Hippocampal formation (tissue), 2 donors: ENCODE results near the gene ZG16.

Experiments used
- DNase-seq, 2 donors: peaks; one replicate each; lab custom pipeline; 2025; lab: John Stamatoyannopoulos, UW

The ZG16 gene

DNA sequence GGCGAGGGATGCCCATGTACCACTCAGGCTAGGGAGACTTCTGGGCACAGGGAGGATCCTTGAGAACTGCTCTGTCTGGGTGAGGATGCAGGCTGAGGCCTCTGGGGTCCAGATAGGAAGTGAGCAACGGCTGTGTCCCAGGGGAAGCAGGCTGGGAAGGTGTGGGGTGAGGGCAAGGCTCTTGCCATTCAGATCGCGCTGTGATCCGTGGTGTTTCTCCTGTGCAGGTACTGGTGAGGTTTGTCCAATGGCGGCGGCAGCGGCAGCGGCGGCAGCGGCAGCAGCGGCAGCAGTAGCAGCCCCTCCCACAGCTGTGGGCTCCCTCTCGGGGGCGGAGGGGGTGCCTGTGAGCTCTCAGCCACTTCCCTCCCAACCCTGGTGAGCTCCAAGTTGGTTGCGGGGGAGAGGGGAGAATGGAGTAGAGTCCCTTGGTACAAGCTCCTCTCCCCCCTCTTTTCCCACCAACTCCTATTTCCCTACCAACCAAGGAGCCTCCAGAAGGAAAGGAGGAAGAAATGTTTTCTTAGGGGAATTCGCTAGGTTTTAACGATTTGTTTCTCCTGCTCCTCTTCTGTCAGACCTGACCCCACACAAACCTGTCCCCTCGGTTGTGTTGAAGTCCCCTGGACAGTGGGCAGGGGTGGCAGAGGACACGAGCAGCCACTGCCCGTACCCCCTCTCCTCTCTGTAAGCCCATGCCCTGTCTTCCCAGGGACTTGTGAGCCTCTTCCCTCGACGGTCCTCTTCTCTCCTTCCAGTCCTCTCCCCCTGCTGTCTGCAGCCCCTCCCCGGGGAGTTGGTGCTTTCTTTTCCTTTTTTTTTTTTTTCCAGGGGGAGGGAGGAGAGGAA lies 32.0 kb downstream of the ZG16 start:
- no peak for DNase-seq

DNA sequence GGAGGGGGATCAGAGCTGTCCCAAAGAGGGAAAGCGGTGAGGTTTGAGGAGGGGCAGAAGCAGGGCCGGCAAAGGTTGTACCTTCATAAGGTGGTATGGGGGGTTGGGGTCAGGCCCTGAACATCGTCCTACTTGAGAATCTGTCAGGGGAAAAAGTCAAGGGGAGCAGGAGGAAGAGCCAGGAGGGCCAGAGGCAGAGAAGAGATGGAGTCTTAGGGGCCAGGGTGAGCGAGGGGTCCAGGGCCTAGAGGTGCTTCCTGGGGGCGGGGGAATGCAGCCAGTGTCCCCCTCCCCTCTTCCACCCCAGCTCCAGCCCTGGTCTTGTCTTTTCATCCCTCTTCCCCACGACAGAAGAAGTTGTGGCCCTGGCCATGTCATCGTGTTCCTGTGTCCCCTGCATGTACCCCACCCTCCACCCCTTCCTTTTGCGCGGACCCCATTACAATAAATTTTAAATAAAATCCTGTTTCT lies 32.7 kb downstream of the ZG16 start:
- DNase-seq: no peak

DNA sequence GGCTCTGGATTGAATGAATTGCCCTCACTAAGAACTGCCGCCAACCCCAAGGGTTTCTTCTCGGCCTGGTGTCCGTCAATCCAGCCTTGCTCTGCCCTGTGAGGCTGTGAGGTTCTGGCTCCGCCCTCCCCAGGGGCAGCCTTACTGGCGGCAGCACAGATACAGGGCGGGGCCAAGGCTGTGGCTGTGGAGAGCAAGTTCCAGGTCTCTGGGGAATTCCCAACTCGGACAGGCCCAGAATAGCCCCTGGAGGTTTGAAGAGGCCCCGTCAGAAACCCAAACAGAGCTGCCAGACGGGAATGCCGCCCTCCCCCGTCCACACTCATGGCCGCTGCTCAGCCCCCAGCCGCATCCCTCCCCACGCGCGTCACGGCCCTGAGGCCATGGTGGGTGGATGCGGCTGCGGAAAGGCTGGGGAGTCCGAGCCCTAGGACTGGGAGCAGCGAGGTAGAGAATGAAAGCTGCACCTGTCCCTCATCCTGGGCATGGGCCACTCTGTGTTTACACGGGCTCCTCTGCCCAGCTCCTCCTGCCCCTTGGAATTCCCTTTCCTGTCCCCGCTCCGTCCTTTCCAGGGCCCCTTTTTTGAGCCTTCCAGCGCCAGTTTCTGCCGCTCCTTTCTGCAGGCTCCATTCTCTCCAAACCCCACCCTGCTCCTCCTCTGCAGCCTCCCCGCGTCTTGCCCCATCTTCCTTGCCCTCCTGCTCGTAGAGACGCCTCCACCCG lies 33.3 kb downstream of the ZG16 start:
- peak; percentile 91 to 93 for DNase-seq

DNA sequence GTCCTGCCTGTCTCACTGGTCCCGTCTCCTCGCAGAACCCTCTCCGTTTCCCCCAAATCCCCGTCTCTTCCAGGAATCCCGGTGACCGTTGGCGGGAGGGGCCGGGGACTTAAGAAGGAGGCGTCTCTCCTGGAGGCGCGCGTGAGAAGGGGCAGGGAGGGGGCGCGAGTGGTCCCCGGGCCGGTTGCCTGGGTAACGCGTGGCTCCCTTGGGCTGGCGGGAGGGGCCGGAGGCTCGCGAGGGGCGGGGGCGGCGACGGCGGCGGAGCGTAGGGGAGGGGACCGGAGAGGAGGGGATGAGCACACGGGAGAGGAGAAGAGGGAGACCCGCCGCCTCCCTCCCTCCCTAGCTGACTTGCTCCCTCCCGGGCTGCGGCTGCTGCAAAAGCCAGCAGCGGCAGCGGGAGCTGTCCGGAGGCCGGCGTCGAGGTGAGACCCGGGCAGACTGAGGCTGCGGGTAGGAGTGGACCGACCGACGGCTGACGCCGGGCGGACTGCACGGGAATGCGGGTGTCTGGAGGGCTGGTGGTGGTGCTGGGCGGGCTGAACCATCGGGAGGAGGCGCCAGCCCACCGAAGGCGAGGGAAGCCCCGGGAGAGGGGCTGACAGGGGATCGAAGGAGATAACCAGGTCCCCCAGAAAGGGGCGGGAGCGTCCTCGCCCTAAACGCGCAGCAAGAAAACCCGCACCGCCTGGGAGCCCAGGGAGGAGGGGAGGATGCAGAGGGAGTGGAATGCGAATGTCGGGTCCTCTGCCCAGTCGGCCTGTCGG lies 34.0 kb downstream of the ZG16 start, which contains the start of gene PRRT2:
PRRT2 (plus strand) TSS at position 298 of the 770 bp plus-strand sequence. CDS start 862 bp downstream, outside the sequence.
- DNase-seq: peak; percentile 57 to 60

DNA sequence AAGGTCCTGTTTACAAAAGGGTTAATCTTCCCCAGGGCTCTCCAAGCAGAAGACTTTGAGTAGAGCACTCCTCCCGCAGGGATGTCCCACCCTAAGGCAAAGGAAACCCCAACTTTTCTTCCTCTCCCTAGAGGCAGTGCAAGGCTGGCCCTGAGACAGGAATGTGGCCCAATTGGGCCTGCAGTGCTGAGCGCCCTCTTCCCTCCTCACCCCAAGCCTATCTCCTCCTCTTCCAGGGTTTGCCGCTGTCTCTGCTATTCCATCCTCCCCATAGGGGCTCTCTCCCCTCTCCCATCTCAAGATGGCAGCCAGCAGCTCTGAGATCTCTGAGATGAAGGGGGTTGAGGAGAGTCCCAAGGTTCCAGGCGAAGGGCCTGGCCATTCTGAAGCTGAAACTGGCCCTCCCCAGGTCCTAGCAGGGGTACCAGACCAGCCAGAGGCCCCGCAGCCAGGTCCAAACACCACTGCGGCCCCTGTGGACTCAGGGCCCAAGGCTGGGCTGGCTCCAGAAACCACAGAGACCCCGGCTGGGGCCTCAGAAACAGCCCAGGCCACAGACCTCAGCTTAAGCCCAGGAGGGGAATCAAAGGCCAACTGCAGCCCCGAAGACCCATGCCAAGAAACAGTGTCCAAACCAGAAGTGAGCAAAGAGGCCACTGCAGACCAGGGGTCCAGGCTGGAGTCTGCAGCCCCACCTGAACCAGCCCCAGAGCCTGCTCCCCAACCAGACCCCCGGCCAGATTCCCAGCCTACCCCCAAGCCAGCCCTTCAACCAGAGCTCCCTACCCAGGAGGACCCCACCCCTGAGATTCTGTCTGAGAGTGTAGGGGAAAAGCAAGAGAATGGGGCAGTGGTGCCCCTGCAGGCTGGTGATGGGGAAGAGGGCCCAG lies 34.9 kb downstream of the ZG16 start:
- DNase-seq: no peak

DNA sequence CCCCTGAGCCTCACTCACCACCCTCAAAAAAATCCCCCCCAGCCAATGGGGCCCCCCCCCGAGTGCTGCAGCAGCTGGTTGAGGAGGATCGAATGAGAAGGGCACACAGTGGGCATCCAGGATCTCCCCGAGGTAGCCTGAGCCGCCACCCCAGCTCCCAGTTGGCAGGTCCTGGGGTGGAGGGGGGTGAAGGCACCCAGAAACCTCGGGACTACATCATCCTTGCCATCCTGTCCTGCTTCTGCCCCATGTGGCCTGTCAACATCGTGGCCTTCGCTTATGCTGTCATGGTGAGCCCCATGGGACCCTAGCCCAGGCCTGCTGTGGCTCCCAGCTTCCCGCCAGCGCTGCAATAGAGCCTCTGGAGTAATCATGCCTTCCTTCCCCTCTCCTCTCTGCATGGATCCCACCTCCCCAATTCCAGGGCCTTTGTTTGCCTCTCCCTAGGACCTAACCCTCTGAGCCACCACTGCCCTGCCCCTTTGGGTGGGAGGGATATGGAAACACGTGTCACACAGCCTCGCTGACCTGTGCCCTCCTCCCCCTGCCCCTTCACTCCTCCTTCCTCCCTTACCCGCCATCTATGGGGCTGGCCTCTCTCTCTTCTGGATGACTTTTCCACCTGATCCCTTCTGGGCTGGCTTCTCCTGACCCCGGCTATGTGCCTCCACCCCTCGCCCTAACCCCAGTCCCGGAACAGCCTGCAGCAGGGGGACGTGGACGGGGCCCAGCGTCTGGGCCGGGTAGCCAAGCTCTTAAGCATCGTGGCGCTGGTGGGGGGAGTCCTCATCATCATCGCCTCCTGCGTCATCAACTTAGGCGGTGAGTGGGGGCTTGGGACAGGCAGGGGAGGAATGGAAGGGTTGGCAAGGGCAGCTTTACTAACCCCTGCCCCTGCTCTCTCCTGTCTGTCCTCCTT lies 35.8 kb downstream of the ZG16 start:
- DNase-seq: no peak

DNA sequence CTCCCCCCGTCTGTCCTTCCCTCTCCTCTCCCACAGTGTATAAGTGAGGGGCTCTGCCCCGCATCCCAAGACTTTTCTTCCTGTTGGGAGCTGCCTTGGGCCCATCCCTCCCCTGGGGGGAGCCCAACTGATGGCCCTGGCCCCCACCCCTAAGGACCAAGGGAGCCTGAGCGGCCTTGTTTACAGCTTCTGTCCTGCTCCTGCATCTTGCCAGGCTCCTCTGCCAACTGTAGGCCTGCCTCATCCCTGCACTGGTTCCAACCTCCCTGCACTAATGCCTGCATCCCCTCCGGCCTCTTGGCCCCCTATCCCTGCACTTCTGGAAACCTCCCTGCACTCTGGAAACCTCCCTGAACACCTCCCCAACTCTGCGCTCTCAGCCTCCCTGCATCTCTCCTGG lies 36.5 kb downstream of the ZG16 start:
- DNase-seq: no peak

DNA sequence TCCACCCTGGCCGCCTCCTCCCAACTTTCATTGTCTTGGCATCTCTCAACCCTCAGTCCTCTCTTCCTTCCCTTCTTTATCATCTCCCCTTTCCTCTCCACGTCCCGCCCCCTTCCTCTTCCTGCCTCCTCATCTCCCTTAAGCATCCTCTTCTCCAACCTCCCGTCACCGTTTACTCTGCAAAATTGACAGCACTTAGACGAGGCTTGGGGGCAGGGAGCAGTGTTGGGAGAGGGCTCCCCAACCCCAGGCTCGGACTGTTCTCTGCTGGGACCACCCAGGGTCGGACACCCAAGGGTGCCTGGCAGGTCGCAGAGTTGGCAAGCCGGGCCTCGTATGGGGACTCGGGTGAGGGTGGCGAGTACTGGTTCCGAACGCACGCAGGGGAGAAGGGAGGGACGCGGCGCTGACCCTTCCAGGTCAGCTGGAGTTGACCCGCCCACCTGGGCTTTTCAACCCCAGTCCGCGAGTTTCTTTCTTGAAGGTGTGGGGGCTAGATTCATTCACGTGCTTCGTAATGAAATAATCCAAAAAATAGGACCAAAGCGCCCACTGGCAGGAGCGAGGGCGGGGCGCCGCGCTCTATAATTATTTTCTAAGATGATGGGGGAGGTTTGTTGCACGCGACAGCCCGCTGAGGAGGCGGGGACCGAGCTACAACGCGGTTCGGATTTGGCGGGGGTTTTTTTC lies 37.1 kb downstream of the ZG16 start:
- DNase-seq: no peak

DNA sequence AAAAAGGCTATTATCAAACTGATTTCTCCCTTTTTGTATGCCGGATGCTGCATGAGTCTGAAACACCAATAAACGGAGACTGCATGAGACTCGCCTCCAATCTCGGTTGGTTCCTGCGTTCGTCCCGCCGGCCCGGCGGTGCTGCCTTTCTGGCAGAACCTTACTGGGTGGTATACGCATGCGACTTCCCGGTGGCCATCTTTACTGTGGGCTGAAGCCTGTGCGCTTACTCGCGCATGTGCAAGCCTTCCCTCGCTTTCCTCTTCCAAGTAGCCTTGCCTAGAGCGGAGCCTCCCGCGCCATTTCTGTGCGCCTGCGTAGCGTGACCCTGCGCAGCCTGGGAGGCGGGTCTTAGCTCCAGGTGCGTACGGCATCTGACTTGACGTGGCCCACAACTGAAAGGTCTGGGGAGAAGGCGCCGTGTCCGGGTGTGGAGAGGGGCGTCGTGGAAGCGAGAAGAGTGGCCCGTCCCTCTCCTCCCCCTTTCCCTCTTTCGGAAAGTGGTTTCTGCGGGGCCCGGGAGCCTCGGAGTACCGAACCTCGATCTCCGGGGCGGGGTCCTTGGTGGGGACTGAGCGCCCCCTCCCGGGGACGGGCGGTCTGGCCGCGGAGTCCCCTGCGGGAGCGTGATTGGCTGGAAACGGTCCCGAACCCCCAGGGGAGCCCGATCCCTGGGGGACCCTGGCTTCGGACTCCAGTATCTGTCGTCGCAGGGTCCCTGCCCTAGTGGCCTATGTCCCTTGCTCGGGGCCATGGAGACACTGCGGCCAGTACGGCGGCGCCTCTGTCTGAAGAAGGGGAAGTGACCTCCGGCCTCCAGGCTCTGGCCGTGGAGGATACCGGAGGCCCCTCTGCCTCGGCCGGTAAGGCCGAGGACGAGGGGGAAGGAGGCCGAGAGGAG lies 38.0 kb downstream of the ZG16 start, which contains the start of gene PAGR1:
PAGR1 (plus strand) TSS at position 360 of the 901 bp plus-strand sequence; CDS start at position 734, 374 bp downstream.
- peak; percentile 96 to 97 for DNase-seq

DNA sequence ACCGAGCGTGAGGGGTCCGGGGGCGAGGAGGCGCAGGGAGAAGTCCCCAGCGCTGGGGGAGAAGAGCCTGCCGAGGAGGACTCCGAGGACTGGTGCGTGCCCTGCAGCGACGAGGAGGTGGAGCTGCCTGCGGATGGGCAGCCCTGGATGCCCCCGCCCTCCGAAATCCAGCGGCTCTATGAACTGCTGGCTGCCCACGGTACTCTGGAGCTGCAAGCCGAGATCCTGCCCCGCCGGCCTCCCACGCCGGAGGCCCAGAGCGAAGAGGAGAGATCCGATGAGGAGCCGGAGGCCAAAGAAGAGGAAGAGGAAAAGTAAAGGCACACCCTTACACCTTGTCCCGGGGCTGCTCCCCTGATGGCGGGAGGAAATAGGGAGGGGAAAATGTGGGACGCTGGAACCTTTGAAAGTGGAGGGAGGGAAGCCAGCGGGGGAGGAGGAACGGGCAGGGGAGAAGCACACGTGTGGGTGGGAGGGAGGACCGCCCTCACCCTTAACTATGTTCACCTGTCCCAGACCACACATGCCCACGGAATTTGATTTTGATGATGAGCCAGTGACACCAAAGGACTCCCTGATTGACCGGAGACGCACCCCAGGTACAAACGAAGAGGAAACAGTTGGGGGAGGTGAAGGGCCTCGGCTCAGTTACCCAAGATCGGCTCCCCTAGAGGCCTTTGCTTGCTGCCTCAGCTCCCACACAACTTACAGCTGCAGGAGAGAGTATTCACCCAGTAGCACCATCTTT lies 38.8 kb downstream of the ZG16 start:
- peak in 1 of 2 donors; percentile 59 for DNase-seq

DNA sequence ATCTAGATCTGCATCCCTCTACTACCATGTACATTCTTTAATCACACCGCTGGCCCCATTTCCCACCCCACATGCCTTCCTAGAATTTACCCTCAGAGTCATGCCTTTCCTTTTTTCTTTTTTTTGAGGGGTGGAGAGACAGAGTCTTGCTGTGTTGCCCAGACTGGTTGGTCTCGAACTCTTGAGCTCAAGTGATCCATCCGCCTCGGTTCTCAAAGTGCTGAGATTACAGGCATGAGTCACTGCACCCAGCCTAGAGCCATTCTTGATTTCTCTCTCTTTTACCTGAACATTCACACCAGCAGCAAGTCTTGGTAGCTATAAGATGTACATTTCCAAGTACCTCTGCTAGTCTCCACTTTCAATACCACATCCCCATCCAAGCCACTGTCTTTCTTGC lies 40.0 kb downstream of the ZG16 start:
- no peak for DNase-seq

DNA sequence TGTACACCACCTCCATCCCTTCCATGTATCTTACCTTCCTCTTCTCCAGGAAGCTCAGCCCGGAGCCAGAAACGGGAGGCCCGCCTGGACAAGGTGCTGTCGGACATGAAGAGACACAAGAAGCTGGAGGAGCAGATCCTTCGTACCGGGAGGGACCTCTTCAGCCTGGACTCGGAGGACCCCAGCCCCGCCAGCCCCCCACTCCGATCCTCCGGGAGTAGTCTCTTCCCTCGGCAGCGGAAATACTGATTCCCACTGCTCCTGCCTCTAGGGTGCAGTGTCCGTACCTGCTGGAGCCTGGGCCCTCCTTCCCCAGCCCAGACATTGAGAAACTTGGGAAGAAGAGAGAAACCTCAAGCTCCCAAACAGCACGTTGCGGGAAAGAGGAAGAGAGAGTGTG lies 41.5 kb downstream of the ZG16 start:
- no peak for DNase-seq

DNA sequence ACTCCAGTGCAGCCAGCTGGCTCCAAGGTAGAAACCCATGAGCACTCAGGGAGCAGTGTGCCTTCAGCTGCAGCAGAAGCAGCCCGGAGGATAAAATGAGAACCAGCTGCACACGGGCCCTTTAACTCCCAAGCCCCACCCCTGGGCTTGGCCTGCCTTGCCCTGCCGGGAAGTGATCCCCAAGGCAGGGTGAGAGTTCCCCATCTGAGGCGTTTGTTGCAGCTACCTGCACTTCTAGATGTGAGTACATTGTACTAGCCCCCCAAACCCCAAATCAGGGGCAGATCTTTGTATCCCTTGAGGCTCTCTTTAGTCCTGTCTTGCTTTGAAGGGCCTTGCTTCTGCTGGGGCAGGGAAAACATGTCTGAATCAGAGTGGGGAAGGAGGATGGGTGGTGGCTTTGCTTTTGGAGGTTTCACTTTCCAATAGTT lies 42.2 kb downstream of the ZG16 start, which contains the start of gene MVP:
MVP (plus strand) TSS at position 192 of the 431 bp plus-strand sequence. CDS start 10,088 bp downstream, outside the sequence.
- DNase-seq: peak; percentile 38 to 46

DNA sequence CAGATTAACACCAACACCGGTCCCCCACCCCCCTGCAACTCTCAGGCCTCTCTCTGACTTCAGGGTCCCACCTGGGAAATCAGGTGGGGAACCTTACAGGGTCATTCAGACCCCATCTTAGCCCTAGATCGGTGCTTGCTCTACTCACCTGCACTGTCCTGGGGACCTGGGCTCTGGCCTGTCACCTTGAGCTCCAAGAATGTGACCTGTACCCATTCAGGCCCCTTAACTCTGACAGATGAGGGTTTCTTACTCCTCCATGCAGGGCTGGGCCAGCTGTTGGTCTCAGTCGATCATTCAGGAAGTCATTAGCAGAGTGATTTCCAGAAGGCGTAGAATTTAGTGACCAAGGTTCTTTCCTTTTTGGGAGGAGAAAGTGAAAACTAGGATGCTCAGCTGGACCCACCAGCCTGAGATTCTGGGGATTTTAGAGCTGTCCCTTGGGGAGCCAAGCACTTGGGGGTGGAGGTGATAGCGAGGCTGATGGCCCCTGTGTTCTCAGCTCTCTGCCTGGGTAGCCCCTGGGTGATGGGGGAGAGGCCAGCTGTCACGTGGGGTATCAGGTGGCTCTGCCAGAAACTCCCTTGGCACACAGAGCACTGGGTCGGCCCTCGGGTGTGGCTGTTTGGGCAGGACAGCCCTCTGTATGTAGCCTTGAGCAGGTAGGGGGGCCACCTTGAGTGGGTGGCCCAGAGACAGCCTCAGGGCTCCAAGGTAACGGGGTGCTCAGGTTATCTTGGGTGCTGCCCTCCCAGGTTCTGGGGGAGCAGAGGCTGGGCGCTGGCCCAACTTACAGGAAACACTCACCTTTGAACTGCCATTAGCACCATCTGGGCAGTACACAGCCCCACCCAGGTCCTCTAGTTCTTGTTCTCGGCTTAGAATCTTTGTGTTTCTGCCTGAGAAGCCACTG lies 42.9 kb downstream of the ZG16 start:
- DNase-seq: no peak

DNA sequence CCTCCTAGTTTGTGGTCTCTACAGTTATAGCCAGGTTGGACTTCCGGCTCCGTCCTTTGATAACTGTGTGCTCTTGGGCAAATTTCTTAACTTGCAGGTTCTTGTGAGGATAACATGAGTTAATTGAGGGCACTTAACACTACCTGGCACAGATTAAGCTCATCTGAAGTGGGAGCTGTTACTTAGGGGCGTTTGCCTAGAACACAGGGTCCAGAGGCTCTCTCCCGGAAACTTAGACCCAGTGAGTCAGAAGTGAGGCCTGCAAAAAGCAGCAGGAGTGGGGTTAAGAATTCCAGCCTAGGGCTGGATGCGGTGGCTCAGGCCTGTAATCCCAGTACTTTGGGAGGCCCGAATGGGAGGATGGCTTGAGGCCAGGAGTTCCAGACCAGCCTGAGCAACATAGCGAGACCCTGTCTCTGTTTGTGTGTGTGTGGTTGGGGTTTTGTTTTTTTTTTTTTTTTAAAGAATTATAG lies 43.6 kb downstream of the ZG16 start:
- DNase-seq: no peak

DNA sequence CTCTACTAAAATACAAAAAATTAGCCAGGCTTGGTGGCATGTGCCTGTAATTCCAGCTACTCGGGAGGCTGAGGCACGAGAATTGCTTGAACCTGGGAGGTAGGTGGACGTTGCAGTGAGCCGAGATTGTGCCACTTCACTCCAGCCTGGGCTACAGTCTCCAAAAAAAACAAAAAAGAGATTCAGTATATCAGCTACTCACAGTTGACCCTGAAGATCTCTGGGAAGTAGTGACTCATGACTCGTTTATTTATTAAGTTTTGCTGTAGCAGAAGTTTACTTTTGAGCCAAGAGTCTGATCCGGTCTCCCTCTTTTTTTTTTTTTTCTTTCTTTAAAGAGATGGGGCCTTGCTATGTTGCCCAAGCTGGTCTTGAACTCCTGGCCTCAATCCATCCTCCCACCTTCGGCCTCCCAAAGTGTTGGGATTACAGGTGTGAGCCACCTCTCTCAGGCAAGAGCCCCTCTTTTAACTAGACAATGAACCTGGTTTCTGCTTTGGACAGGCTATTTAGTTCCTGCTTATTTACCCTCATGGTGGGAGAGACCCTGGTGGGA lies 46.6 kb downstream of the ZG16 start:
- DNase-seq: no peak
